ENCODE results near the gene MAP2K3.
A peak's percentile ranks its signal among the peaks of the same experiment; 100 is the strongest.

The MAP2K3 gene

GRCh38 chr17:21284319-21285163, at the start of gene MAP2K3:
MAP2K3 (plus strand) TSS chr17:21284711; CDS start chr17:21284921, 210 bp downstream.
- no peaks in the 10 kb centered on the region for H3K9me3 ChIP-seq
- TF ChIP-seq CTCF (IDR thresholded peaks at IDR 0.05) = no peak
- peaks cover 2% of the 10 kb centered on the region for H3K36me3 ChIP-seq
- H3K4me3 ChIP-seq (ENCODE audit: low read depth in 1 of 2, low read length in 1 of 2) = peak within 1 kb of the TSS; percentile 83 to 93
- H3K27ac ChIP-seq = peak within 1 kb of the TSS; percentile 100
- H3K27me3 ChIP-seq = no peaks in the 10 kb centered on the region
- H3K4me1 ChIP-seq (ENCODE audit: control insufficient read depth in 1 of 2, insufficient read depth in 1 of 2, low read depth in 1 of 2, low read length in 1 of 2) = peaks cover 69 to 77% of the 10 kb centered on the region in 2 experiments

GRCh38 chr17:21235921-21236320, 48.6 kb upstream of the MAP2K3 start:
- no peak for TF ChIP-seq CTCF (IDR thresholded peaks at IDR 0.05)
- Histone ChIP-seq H3K27ac (no peak overlapping the region), H3K36me3 (peaks cover 28% of the 10 kb centered on the region), H3K27me3 (no peaks in the 10 kb centered on the region), H3K4me3 (ENCODE audit: low read depth in 1 of 2, low read length in 1 of 2) (no peak overlapping the region), H3K4me1 (ENCODE audit: control insufficient read depth in 1 of 2, insufficient read depth in 1 of 2, low read depth in 1 of 2, low read length in 1 of 2) (no peaks in the 10 kb centered on the region), H3K9me3 (no peaks in the 10 kb centered on the region)

GRCh38 chr17:21239680-21240368, 44.7 kb upstream of the MAP2K3 start:
- Histone ChIP-seq H3K27me3 (no peaks in the 10 kb centered on the region), H3K27ac (no peak overlapping the region), H3K9me3 (no peaks in the 10 kb centered on the region), H3K4me1 (ENCODE audit: control insufficient read depth in 1 of 2, insufficient read depth in 1 of 2, low read depth in 1 of 2, low read length in 1 of 2) (no peaks in the 10 kb centered on the region), H3K36me3 (peaks cover 64% of the 10 kb centered on the region), H3K4me3 (ENCODE audit: low read depth in 1 of 2, low read length in 1 of 2) (no peak overlapping the region)
- no peak for TF ChIP-seq CTCF (IDR thresholded peaks at IDR 0.05)

GRCh38 chr17:21240369-21241055, 44.0 kb upstream of the MAP2K3 start:
- no peak overlapping the region for H3K27ac ChIP-seq
- TF ChIP-seq CTCF (IDR thresholded peaks at IDR 0.05) = no peak
- peaks cover 0 to 1% of the 10 kb centered on the region in 2 experiments for H3K4me1 ChIP-seq (ENCODE audit: control insufficient read depth in 1 of 2, insufficient read depth in 1 of 2, low read depth in 1 of 2, low read length in 1 of 2)
- peaks cover 71% of the 10 kb centered on the region for H3K36me3 ChIP-seq
- H3K9me3 ChIP-seq = no peaks in the 10 kb centered on the region
- H3K4me3 ChIP-seq (ENCODE audit: low read depth in 1 of 2, low read length in 1 of 2) = no peak overlapping the region
- H3K27me3 ChIP-seq = no peaks in the 10 kb centered on the region

- no peak for TF ChIP-seq CTCF (IDR thresholded peaks at IDR 0.05)
- Histone ChIP-seq H3K4me3 (ENCODE audit: low read depth in 1 of 2, low read length in 1 of 2) (no peak overlapping the region), H3K27me3 (no peaks in the 10 kb centered on the region), H3K27ac (no peak overlapping the region), H3K4me1 (ENCODE audit: control insufficient read depth in 1 of 2, insufficient read depth in 1 of 2, low read depth in 1 of 2, low read length in 1 of 2) (peaks cover 0 to 7% of the 10 kb centered on the region in 2 experiments), H3K36me3 (peaks cover 78% of the 10 kb centered on the region), H3K9me3 (no peaks in the 10 kb centered on the region)
Measured at GRCh38 chr17:21241564-21241963, 42.9 kb upstream of the MAP2K3 start.

All from neutrophil (primary cell).